Measurements from ENCODE around the gene APOO. TPM values are rescaled to one million over a fixed set of nuclear protein-coding genes. Genes with fewer than 3 reads are reported as not detected.

APOO gene
- total RNA-seq, 1 experiment from 2014 or later: 34.5 TPM

DNA sequence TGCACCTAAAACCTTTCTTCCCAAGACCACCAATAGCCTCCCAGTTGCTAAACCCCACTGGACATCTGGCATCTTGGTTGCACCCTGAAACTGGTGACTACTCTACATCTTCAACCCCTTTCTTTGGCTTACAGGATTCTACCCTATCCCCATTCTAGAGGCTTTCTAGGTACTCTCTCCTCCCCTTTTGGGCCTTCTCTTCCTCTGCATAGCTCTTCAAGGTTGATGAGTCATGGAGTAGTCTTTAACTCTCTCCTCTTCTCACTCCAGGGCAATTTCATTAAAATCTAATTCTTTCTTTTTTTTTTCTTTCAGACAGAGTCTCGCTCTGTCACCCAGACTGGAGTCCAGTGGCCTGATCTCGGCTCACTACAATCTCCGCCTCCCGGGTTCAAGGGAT lies 16.8 kb downstream of the APOO start (continued):
- TF ChIP-seq, protein P1, sequence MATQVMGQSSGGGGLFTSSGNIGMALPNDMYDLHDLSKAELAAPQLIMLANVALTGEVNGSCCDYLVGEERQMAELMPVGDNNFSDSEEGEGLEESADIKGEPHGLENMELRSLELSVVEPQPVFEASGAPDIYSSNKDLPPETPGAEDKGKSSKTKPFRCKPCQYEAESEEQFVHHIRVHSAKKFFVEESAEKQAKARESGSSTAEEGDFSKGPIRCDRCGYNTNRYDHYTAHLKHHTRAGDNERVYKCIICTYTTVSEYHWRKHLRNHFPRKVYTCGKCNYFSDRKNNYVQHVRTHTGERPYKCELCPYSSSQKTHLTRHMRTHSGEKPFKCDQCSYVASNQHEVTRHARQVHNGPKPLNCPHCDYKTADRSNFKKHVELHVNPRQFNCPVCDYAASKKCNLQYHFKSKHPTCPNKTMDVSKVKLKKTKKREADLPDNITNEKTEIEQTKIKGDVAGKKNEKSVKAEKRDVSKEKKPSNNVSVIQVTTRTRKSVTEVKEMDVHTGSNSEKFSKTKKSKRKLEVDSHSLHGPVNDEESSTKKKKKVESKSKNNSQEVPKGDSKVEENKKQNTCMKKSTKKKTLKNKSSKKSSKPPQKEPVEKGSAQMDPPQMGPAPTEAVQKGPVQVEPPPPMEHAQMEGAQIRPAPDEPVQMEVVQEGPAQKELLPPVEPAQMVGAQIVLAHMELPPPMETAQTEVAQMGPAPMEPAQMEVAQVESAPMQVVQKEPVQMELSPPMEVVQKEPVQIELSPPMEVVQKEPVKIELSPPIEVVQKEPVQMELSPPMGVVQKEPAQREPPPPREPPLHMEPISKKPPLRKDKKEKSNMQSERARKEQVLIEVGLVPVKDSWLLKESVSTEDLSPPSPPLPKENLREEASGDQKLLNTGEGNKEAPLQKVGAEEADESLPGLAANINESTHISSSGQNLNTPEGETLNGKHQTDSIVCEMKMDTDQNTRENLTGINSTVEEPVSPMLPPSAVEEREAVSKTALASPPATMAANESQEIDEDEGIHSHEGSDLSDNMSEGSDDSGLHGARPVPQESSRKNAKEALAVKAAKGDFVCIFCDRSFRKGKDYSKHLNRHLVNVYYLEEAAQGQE (IDR thresholded peaks at IDR 0.05; ENCODE audit: low read depth): no peak
- no peak for TF ChIP-seq FOSL1 (IDR thresholded peaks at IDR 0.05; ENCODE audit: low read depth)

DNA sequence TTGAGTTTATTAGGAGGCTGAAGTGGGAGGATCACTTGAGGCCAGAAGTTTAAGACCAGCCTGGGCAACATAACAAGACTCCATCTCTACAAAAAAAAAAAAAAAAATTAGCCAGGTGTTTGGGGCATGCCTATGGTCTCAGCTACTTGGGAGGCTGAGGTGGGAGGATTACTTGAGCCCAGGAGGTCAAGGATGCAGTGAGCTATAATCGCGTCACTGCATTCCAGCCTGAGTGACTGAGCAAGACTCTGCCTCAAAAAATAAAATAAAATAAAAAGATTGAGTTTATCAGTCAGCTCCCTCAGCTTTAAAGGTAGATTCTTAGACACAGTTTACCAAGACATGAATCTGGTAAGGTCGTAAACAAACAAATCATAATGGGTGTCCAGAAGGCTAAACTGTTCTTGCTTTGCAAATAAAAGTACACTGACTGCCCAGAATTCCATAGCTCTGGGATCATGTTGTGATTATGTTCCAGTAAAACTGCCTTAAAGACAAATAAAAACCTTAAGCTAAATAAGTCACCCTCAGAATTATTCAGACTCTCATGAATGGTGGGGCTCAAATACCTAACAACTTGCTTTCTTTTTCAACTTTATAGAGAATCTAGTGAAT lies 18.7 kb downstream of the APOO start:
- ChIA-PET POLR2A (interaction anchor here (1.3 to 2.6 kb wide), 4 partner anchors 12 to 106 kb away, joined by 4 to 14 read pairs (median 8); partner anchors contain the start of gene SAT1), CTCF (interaction anchor here (2.0 kb wide), 1 partner anchor 13 kb away, joined by 11 read pairs; no protein-coding TSS in a partner anchor)
- peak; percentile 50 for ATAC-seq

More for the DNA sequence above, 18.7 kb downstream of the APOO start:
- no peaks in the 10 kb centered on the region for H3K9me3 ChIP-seq (ENCODE audit: control insufficient read depth in 1 of 2, insufficient read depth in 1 of 2, low read depth in 1 of 2, low read length in 2 of 2)
- peak overlapping the region; percentile 71 for H3K4me2 ChIP-seq (ENCODE audit: low read length)
- H3K27me3 ChIP-seq (ENCODE audit: insufficient read depth, low read length): no peaks in the 10 kb centered on the region
- no peaks in the 10 kb centered on the region for H4K20me1 ChIP-seq (ENCODE audit: insufficient read depth)
- H3K4me1 ChIP-seq (ENCODE audit: control insufficient read depth in 1 of 2, insufficient read depth in 2 of 2, low read length in 2 of 2): peaks cover 52 to 67% of the 10 kb centered on the region in 2 experiments
- H3K27ac ChIP-seq (ENCODE audit: low read depth, low read length): peak overlapping the region; percentile 75
- no peaks in the 10 kb centered on the region for H3K9me2 ChIP-seq (ENCODE audit: insufficient read depth)
- intact Hi-C loops (cut with micrococcal nuclease): no loop called here
- peak overlapping the region; percentile 63 for H3K9ac ChIP-seq (ENCODE audit: low read length)
- H2AFZ ChIP-seq (ENCODE audit: low read depth, low read length, poor library complexity, severe bottlenecking): no peak overlapping the region
- no peaks in the 10 kb centered on the region for H3K36me3 ChIP-seq (ENCODE audit: control insufficient read depth in 1 of 2, insufficient read depth in 2 of 2, low read length in 2 of 2)
- H3K4me3 ChIP-seq (replicated peaks in 1 of 2; ENCODE audit: low read depth in 1 of 2, low read length in 2 of 2): peak overlapping the region in 1 of 2 experiments; percentile 26; a peak in 1 of 4 replicates
- RAD21 ChIA-PET (ENCODE audit: low non-redundant PET in 1 of 2, low total read pairs in 2 of 2, uncharacterized antibody in 2 of 2, unreplicated experiment in 2 of 2): interaction anchor here in 1 of 2 experiments (1.1 kb wide), 1 partner anchor 12 kb away, joined by 6 read pairs; no protein-coding TSS in a partner anchor
- no peak for DNase-seq (ENCODE audit: low read depth, low spot score)
- BruUV-seq (replicated peaks): TSS peak; percentile 56
- no peak for TF ChIP-seq EGR1 (IDR thresholded peaks at IDR 0.05; ENCODE audit: low read depth)
- TF ChIP-seq, protein P2, sequence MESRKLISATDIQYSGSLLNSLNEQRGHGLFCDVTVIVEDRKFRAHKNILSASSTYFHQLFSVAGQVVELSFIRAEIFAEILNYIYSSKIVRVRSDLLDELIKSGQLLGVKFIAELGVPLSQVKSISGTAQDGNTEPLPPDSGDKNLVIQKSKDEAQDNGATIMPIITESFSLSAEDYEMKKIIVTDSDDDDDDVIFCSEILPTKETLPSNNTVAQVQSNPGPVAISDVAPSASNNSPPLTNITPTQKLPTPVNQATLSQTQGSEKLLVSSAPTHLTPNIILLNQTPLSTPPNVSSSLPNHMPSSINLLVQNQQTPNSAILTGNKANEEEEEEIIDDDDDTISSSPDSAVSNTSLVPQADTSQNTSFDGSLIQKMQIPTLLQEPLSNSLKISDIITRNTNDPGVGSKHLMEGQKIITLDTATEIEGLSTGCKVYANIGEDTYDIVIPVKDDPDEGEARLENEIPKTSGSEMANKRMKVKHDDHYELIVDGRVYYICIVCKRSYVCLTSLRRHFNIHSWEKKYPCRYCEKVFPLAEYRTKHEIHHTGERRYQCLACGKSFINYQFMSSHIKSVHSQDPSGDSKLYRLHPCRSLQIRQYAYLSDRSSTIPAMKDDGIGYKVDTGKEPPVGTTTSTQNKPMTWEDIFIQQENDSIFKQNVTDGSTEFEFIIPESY (IDR thresholded peaks at IDR 0.05; ENCODE audit: extremely low read depth, insufficient replicate concordance, low read length): no peak
- TF ChIP-seq TCF7L2 (IDR thresholded peaks at IDR 0.05; ENCODE audit: borderline replicate concordance, extremely low read depth, insufficient read depth, insufficient read length): no peak
- TF ChIP-seq, protein P3, sequence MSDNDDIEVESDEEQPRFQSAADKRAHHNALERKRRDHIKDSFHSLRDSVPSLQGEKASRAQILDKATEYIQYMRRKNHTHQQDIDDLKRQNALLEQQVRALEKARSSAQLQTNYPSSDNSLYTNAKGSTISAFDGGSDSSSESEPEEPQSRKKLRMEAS (IDR thresholded peaks at IDR 0.05): no peak
- no peaks in the 10 kb centered on the region for H3K79me2 ChIP-seq (ENCODE audit: insufficient read depth, low read length)

Data from HCT116 (cell line).